Caco-2 (cell line): ENCODE measurements around the gene TRAF3. TPM values are rescaled to one million over a fixed set of nuclear protein-coding genes. Genes with fewer than 3 reads are reported as not detected.

Experiments used
- BruUV-seq: library from RNA; stranded (reverse); fragments of 400-500 nt; replicated peaks from 2 replicates; lab custom pipeline; 2021; lab: Mats Ljungman, UMichigan
- CTCF ChIA-PET: fragments of 300-600 bp; sonication (Branson Sonifier 250); formaldehyde crosslinking; loops from one replicate; lab custom pipeline; 2022; ENCODE audit warnings: antibody characterized with exemption; lab: Charles Lee
- POLR2A ChIA-PET: fragments of 300-600 bp; sonication (Branson Sonifier 250); formaldehyde crosslinking; loops from one replicate; lab custom pipeline; 2022; ENCODE audit warnings: antibody characterized with exemption; lab: Charles Lee
- DNase-seq, 2 experiments: peaks; one replicate each; pipeline versions ENCODE4 v3.0.0 to v3.0.0-alpha.2; 2020 to 2022
- H3K27me3 ChIP-seq: replicated peaks from 2 replicates; pipeline ENCODE4 v1.6.0; 2011; ENCODE audit warnings: low read length; ENCODE audit not compliant: control insufficient read depth, insufficient read depth
- H3K36me3 ChIP-seq: 2 replicates; pipeline ENCODE4 v1.5.1; 2011; ENCODE audit warnings: low read length; ENCODE audit not compliant: control insufficient read depth, insufficient read depth
- H3K4me1 ChIP-seq: fragments of 250-450 bp; sonication (Bioruptor Pico); 2 replicates; pipeline ENCODE4 v1.5.1; 2020; ENCODE audit warnings: mild to moderate bottlenecking
- H3K4me3 ChIP-seq: 2 replicates; pipeline ENCODE4 v1.5.1; 2011; ENCODE audit warnings: low read depth, mild to moderate bottlenecking, control low read depth, low read length
- H3K9me3 ChIP-seq: fragments of 250-450 bp; sonication (Bioruptor Pico); 2 replicates; pipeline ENCODE4 v1.5.1; 2020; ENCODE audit warnings: mild to moderate bottlenecking, moderate library complexity
- H3K27ac Mint-ChIP-seq: one replicate; pipeline ENCODE4 v1.8.0; 2022; ENCODE audit warnings: mixed read lengths; ENCODE audit not compliant: unreplicated experiment
- H3K27me3 Mint-ChIP-seq: one replicate; pipeline ENCODE4 v1.8.0; 2022; ENCODE audit warnings: mixed read lengths; ENCODE audit not compliant: insufficient read depth, unreplicated experiment
- H3K36me3 Mint-ChIP-seq: one replicate; pipeline ENCODE4 v1.8.0; 2022; ENCODE audit warnings: mild to moderate bottlenecking, mixed read lengths; ENCODE audit not compliant: insufficient read depth, unreplicated experiment
- H3K4me1 Mint-ChIP-seq: one replicate; pipeline ENCODE4 v1.8.0; 2022; ENCODE audit warnings: low read depth, mixed read lengths; ENCODE audit not compliant: unreplicated experiment
- H3K4me3 Mint-ChIP-seq: one replicate; pipeline ENCODE4 v1.8.0; 2022; ENCODE audit warnings: mild to moderate bottlenecking, moderate library complexity, mixed read lengths; ENCODE audit not compliant: unreplicated experiment
- H3K9me3 Mint-ChIP-seq: one replicate; pipeline ENCODE4 v1.8.0; 2022; ENCODE audit warnings: mixed read lengths; ENCODE audit not compliant: unreplicated experiment
- CTCF ChIP-seq, 2 experiments: fragments of 200-600 bp in 1 of 2; IDR thresholded peaks; 1 replicate in 1 of 2; 2 replicates in 1 of 2; pipeline versions ENCODE4 v1.5.1 to v1.8.0; 2011 to 2022; ENCODE audit warnings: antibody characterized with exemption in 1 of 2, control low read depth in 1 of 2, inconsistent platforms in 1 of 2, low read depth in 1 of 2, low read length in 1 of 2, mild to moderate bottlenecking in 1 of 2, moderate library complexity in 1 of 2; ENCODE audit not compliant: insufficient read depth in 1 of 2, severe bottlenecking in 1 of 2, unreplicated experiment in 1 of 2
- intact Hi-C: fragments of 100-400 bp; cut with micrococcal nuclease; formaldehyde crosslinking; loops from one replicate; pipeline ENCODE4 v1.10.0; 2022; ENCODE audit not compliant: unreplicated experiment
- total RNA-seq: library from RNA; stranded (reverse); gene quantifications from 2 replicates; pipeline ENCODE4 v1.2.3, GENCODE V29; 2022

Gene TRAF3
- total RNA-seq, 1 experiment from 2014 or later, result 16.6 TPM

GRCh38 chr14:102771144-102771543, 6.1 kb upstream of the TRAF3 start:
- no peaks in the 10 kb centered on the region for H3K4me1 ChIP-seq
- H3K27me3 ChIP-seq, result no peaks in the 10 kb centered on the region
- H3K4me1 Mint-ChIP-seq, result no peaks in the 10 kb centered on the region
- DNase-seq, result no peak
- H3K36me3 ChIP-seq, result no peaks in the 10 kb centered on the region
- no peaks in the 10 kb centered on the region for H3K9me3 ChIP-seq
- BruUV-seq, result no TSS peak
- H3K36me3 Mint-ChIP-seq, result peaks cover 4% of the 10 kb centered on the region
- intact Hi-C loops, result loop anchor here (10.0 kb wide), 1 partner anchor 104 kb away; no protein-coding TSS in a partner anchor
- H3K4me3 ChIP-seq, result no peak overlapping the region
- no peaks in the 10 kb centered on the region for H3K9me3 Mint-ChIP-seq
- CTCF ChIA-PET, result interaction anchor here (0.6 kb wide), 1 partner anchor 1096 kb away, joined by 4 read pairs; no protein-coding TSS in a partner anchor
- no peak overlapping the region for H3K4me3 Mint-ChIP-seq
- no peaks in the 10 kb centered on the region for H3K27me3 Mint-ChIP-seq
- POLR2A ChIA-PET, result no interaction called here
- no peak for TF ChIP-seq CTCF (IDR thresholded peaks at IDR 0.05; ENCODE audit: insufficient read depth in 1 of 2, low read depth in 1 of 2, low read length in 1 of 2, severe bottlenecking in 1 of 2, unreplicated experiment in 1 of 2)
- no peak overlapping the region for H3K27ac Mint-ChIP-seq

- Mint-ChIP-seq H3K4me3 (no peak overlapping the region), H3K27ac (no peak overlapping the region), H3K9me3 (no peaks in the 10 kb centered on the region), H3K36me3 (peaks cover 12% of the 10 kb centered on the region), H3K27me3 (no peaks in the 10 kb centered on the region), H3K4me1 (no peaks in the 10 kb centered on the region)
- Histone ChIP-seq H3K36me3 (no peaks in the 10 kb centered on the region), H3K9me3 (no peaks in the 10 kb centered on the region), H3K27me3 (no peaks in the 10 kb centered on the region), H3K4me3 (no peak overlapping the region), H3K4me1 (peaks cover 7% of the 10 kb centered on the region; the same call in 1 of the 2 replicates)
- no TSS peak for BruUV-seq
- ChIA-PET CTCF (interaction anchor here (0.7 to 2.6 kb wide), 3 partner anchors 14 to 203 kb away, joined by 3 to 28 read pairs (median 3); no protein-coding TSS in a partner anchor), POLR2A (no interaction called here)
- DNase-seq, result peak; percentile 46 to 56
- intact Hi-C loops, result loop anchor here (10.0 kb wide), 1 partner anchor 102 kb away; no protein-coding TSS in a partner anchor
- peak in 1 of 2 experiments; percentile 47 for TF ChIP-seq CTCF (IDR thresholded peaks at IDR 0.05; ENCODE audit: insufficient read depth in 1 of 2, low read depth in 1 of 2, low read length in 1 of 2, severe bottlenecking in 1 of 2, unreplicated experiment in 1 of 2)
Observed at GRCh38 chr14:102772781-102773570, 4.3 kb upstream of the TRAF3 start.

GRCh38 chr14:102774391-102775153, 2.7 kb upstream of the TRAF3 start:
- Mint-ChIP-seq H3K4me1 (peaks cover 8% of the 10 kb centered on the region), H3K27ac (peak overlapping the region; percentile 64), H3K36me3 (peaks cover 18% of the 10 kb centered on the region), H3K27me3 (no peaks in the 10 kb centered on the region), H3K9me3 (no peaks in the 10 kb centered on the region), H3K4me3 (no peak overlapping the region)
- BruUV-seq, result no TSS peak
- Histone ChIP-seq H3K9me3 (no peaks in the 10 kb centered on the region), H3K27me3 (no peaks in the 10 kb centered on the region), H3K4me3 (no peak overlapping the region), H3K4me1 (peaks cover 13% of the 10 kb centered on the region), H3K36me3 (no peaks in the 10 kb centered on the region)
- DNase-seq, result peak; percentile 58 to 67
- POLR2A ChIA-PET, result no interaction called here
- intact Hi-C loops, result loop anchor here (2.0 to 10.0 kb wide), 4 partner anchors 78 to 182 kb away; partner anchors contain the start of genes AMN and RCOR1
- TF ChIP-seq CTCF (IDR thresholded peaks at IDR 0.05; ENCODE audit: insufficient read depth in 1 of 2, low read depth in 1 of 2, low read length in 1 of 2, severe bottlenecking in 1 of 2, unreplicated experiment in 1 of 2), result peak; percentile 69 to 78
- CTCF ChIA-PET, result interaction anchor here (0.6 to 2.6 kb wide), 5 partner anchors 10 to 239 kb away, joined by 3 to 28 read pairs (median 4); partner anchors contain the start of gene AMN
